OCI-LY1 (cell line): Measurements from ENCODE around the gene CLTRN.

Experiments
- H2AFZ ChIP-seq: fragments of 200-600 bp; sonication (generic), shearing (Covaris generic); 2 replicates; pipeline ENCODE4 v1.6.0; 2014; ENCODE audit warnings: antibody characterized with exemption, mild to moderate bottlenecking, low read length
- H3F3A ChIP-seq: fragments of 200-600 bp; sonication (generic), shearing (Covaris generic); 2 replicates; pipeline ENCODE4 v1.6.0; 2014; ENCODE audit warnings: mild to moderate bottlenecking, antibody characterized with exemption, low read length, moderate library complexity; ENCODE audit not compliant: insufficient read depth
- H3K27ac ChIP-seq: fragments of 200-600 bp; sonication (generic); 2 replicates; pipeline ENCODE4 v1.5.1; 2014; ENCODE audit warnings: low read length, mixed run types, mild to moderate bottlenecking, low read depth; ENCODE audit not compliant: poor library complexity, severe bottlenecking
- H3K27me3 ChIP-seq: fragments of 200-600 bp; sonication (generic); 2 replicates; pipeline ENCODE4 v1.6.0; 2014; ENCODE audit warnings: antibody characterized with exemption, mild to moderate bottlenecking, low read length, moderate library complexity; ENCODE audit not compliant: insufficient read depth
- H3K36me3 ChIP-seq: fragments of 200-600 bp; sonication (generic); 2 replicates; pipeline ENCODE4 v1.6.1; 2014; ENCODE audit warnings: mild to moderate bottlenecking, antibody characterized with exemption, low read length, moderate library complexity, mixed read lengths; ENCODE audit not compliant: insufficient read depth
- H3K4me1 ChIP-seq: fragments of 200-600 bp; sonication (generic); 2 replicates; pipeline ENCODE4 v1.5.1; 2014; ENCODE audit warnings: mild to moderate bottlenecking, low read length, moderate library complexity; ENCODE audit not compliant: insufficient read depth, severe bottlenecking
- H3K4me2 ChIP-seq: fragments of 200-600 bp; sonication (generic), shearing (Covaris generic); 2 replicates; pipeline ENCODE4 v1.6.1; 2014; ENCODE audit warnings: low read length
- H3K4me3 ChIP-seq: fragments of 200-600 bp; sonication (generic); 2 replicates; pipeline ENCODE4 v1.5.1; 2014; ENCODE audit warnings: low read length, low read depth, mild to moderate bottlenecking, mixed read lengths; ENCODE audit not compliant: poor library complexity, severe bottlenecking
- H3K79me2 ChIP-seq: fragments of 200-600 bp; shearing (Covaris generic); 2 replicates; pipeline ENCODE4 v1.6.1; 2016; ENCODE audit warnings: mixed run types, low read length, mixed read lengths; ENCODE audit not compliant: insufficient read depth
- H3K9ac ChIP-seq: fragments of 200-600 bp; sonication (generic), shearing (Covaris generic); 2 replicates; pipeline ENCODE4 v1.6.1; 2014; ENCODE audit warnings: mild to moderate bottlenecking, low read length, mixed read lengths
- H3K9me2 ChIP-seq: fragments of 200-600 bp; sonication (generic), shearing (Covaris generic); 2 replicates; pipeline ENCODE4 v1.6.1; 2014; ENCODE audit warnings: low read depth, mild to moderate bottlenecking, low read length, mixed read lengths
- H3K9me3 ChIP-seq: fragments of 200-600 bp; shearing (Covaris generic); 2 replicates; pipeline ENCODE4 v1.6.1; 2014; ENCODE audit warnings: low read length, mixed read lengths
- H4K20me1 ChIP-seq: fragments of 200-600 bp; sonication (generic), shearing (Covaris generic); 2 replicates; pipeline ENCODE4 v1.6.0; 2016; ENCODE audit warnings: mild to moderate bottlenecking, low read length; ENCODE audit not compliant: insufficient read depth
- CTCF ChIP-seq: fragments of 200-600 bp; sonication (generic), shearing (Covaris generic); IDR thresholded peaks from 2 replicates; pipeline ENCODE4 v1.5.1; 2017; ENCODE audit warnings: mild to moderate bottlenecking, antibody characterized with exemption, low read length, moderate library complexity, mixed read lengths
- EZH2 ChIP-seq: fragments of 200-600 bp; sonication (generic), shearing (Covaris generic); IDR thresholded peaks from 2 replicates; pipeline ENCODE4 v1.8.0; 2017; ENCODE audit warnings: borderline replicate concordance, mixed run types, mild to moderate bottlenecking, antibody characterized with exemption, low read length, moderate library complexity, mixed read lengths

CLTRN gene

GRCh38 chrX:15675490-15675921 lies 10.9 kb upstream of the CLTRN start:
- H3K9ac ChIP-seq: peak overlapping the region; percentile 99
- no peaks in the 10 kb centered on the region for H3K36me3 ChIP-seq
- H3K27ac ChIP-seq: peak overlapping the region; percentile 92
- H3K9me2 ChIP-seq: no peaks in the 10 kb centered on the region
- H3K9me3 ChIP-seq: no peaks in the 10 kb centered on the region
- TF ChIP-seq CTCF (no peak), EZH2 (no peak)
- H3K4me2 ChIP-seq: peak overlapping the region; percentile 95
- no peaks in the 10 kb centered on the region for H3F3A ChIP-seq
- H3K27me3 ChIP-seq: no peaks in the 10 kb centered on the region
- peaks cover 20% of the 10 kb centered on the region for H3K79me2 ChIP-seq
- peaks cover 21% of the 10 kb centered on the region for H3K4me1 ChIP-seq
- H4K20me1 ChIP-seq: no peaks in the 10 kb centered on the region
- H3K4me3 ChIP-seq: peak overlapping the region; percentile 87
- H2AFZ ChIP-seq: no peak overlapping the region

GRCh38 chrX:15674841-15675489 lies 10.4 kb upstream of the CLTRN start:
- H3K4me2 ChIP-seq: peak overlapping the region; percentile 95
- no peaks in the 10 kb centered on the region for H3F3A ChIP-seq
- H3K79me2 ChIP-seq: peaks cover 20% of the 10 kb centered on the region
- no peaks in the 10 kb centered on the region for H3K9me3 ChIP-seq
- no peak overlapping the region for H2AFZ ChIP-seq
- no peaks in the 10 kb centered on the region for H3K36me3 ChIP-seq
- H3K27ac ChIP-seq: peak overlapping the region; percentile 92
- H3K9me2 ChIP-seq: no peaks in the 10 kb centered on the region
- no peak for TF ChIP-seq CTCF
- no peak for TF ChIP-seq EZH2
- peak overlapping the region; percentile 87 for H3K4me3 ChIP-seq
- H3K27me3 ChIP-seq: no peaks in the 10 kb centered on the region
- H3K9ac ChIP-seq: peak overlapping the region; percentile 99
- peaks cover 21% of the 10 kb centered on the region for H3K4me1 ChIP-seq
- no peaks in the 10 kb centered on the region for H4K20me1 ChIP-seq

- Histone ChIP-seq H3K36me3 (no peaks in the 10 kb centered on the region), H3K4me1 (peaks cover 21% of the 10 kb centered on the region), H3K27ac (peak overlapping the region; percentile 92), H3K4me2 (peak overlapping the region; percentile 95), H2AFZ (0 out of 2 replicates have a peak overlapping the region, but pooled peaks have one; percentile 70), H3K9me3 (no peaks in the 10 kb centered on the region), H3K27me3 (no peaks in the 10 kb centered on the region), H3K9ac (peak overlapping the region; percentile 99), H3K9me2 (no peaks in the 10 kb centered on the region), H3K79me2 (peaks cover 20% of the 10 kb centered on the region), H4K20me1 (no peaks in the 10 kb centered on the region), H3K4me3 (peak overlapping the region; percentile 87), H3F3A (no peaks in the 10 kb centered on the region)
- TF ChIP-seq CTCF (no peak), EZH2 (no peak)
Measured at GRCh38 chrX:15674514-15674840, 9.9 kb upstream of the CLTRN start.
